IMR-90 (cell line): ENCODE results near the gene CYFIP2. TPM values are rescaled to one million over a fixed set of nuclear protein-coding genes. Genes with fewer than 3 reads are reported as not detected.

Experiments
- ATAC-seq: fragments of 200-7000 bp; cut with Tn5 transposase; 2 replicates; pipeline ENCODE4 v1.9.1; 2020; ENCODE audit warnings: low read depth, mild to moderate bottlenecking, moderate library complexity
- BruUV-seq: library from RNA; stranded (reverse); fragments of 400-500 nt; replicated peaks from 2 replicates; lab custom pipeline; 2021; lab: Mats Ljungman, UMichigan
- CTCF ChIA-PET: fragments of 300-600 bp; formaldehyde crosslinking; extraction: SDS; loops from one replicate; lab custom pipeline; 2021; ENCODE audit warnings: antibody characterized with exemption; lab: Yijun Ruan, JAX
- POLR2A ChIA-PET: fragments of 300-600 bp; sonication (Branson Sonifier 250); formaldehyde crosslinking; loops from one replicate; lab custom pipeline; 2022; ENCODE audit warnings: antibody characterized with exemption; ENCODE audit not compliant: unreplicated experiment; lab: Charles Lee
- DNase-seq: peaks from one replicate; pipeline ENCODE4 v3.0.0; 2013
- H2AFZ ChIP-seq: replicated peaks from 2 replicates; pipeline ENCODE3; 2013; ENCODE audit warnings: low read length, mild to moderate bottlenecking; ENCODE audit not compliant: poor library complexity
- H2AK5ac ChIP-seq: 2 replicates; pipeline ENCODE4 v1.6.1; 2013; ENCODE audit warnings: low read depth, low read length, inconsistent platforms
- H2AK9ac ChIP-seq: replicated peaks from 2 replicates; pipeline ENCODE3; 2013; ENCODE audit warnings: mild to moderate bottlenecking, low read depth, low read length, moderate library complexity; ENCODE audit not compliant: poor library complexity
- H2BK120ac ChIP-seq: 2 replicates; pipeline ENCODE4 v1.6.1; 2013; ENCODE audit warnings: low read depth, low read length, inconsistent platforms
- H2BK15ac ChIP-seq: 3 replicates; pipeline ENCODE4 v1.6.1; 2013; ENCODE audit warnings: low read depth, low read length, inconsistent platforms
- H2BK20ac ChIP-seq: 2 replicates; pipeline ENCODE4 v1.6.1; 2013; ENCODE audit warnings: low read depth, mild to moderate bottlenecking, inconsistent platforms, low read length, moderate library complexity
- H2BK5ac ChIP-seq: 2 replicates; pipeline ENCODE4 v1.6.1; 2013; ENCODE audit warnings: mild to moderate bottlenecking, low read depth, low read length, inconsistent platforms; ENCODE audit not compliant: poor library complexity, severe bottlenecking
- H3K14ac ChIP-seq: replicated peaks from 2 replicates; pipeline ENCODE4 v1.6.1; 2013; ENCODE audit warnings: low read depth, low read length, inconsistent platforms
- H3K18ac ChIP-seq: 2 replicates; pipeline ENCODE4 v1.6.1; 2013; ENCODE audit warnings: low read depth, low read length, control low read depth
- H3K23ac ChIP-seq: 2 replicates; pipeline ENCODE4 v1.6.1; 2013; ENCODE audit warnings: low read depth, low read length, inconsistent platforms
- H3K27ac ChIP-seq: 2 replicates; pipeline ENCODE4 v1.5.1; 2013; ENCODE audit warnings: mild to moderate bottlenecking, control low read depth, low read length; ENCODE audit not compliant: insufficient read depth
- H3K27me3 ChIP-seq: 2 replicates; pipeline ENCODE4 v1.6.1; 2013; ENCODE audit warnings: low read length; ENCODE audit not compliant: control insufficient read depth, insufficient read depth
- H3K36me3 ChIP-seq: 2 replicates; pipeline ENCODE4 v1.6.1; 2013; ENCODE audit warnings: low read length, mixed read lengths; ENCODE audit not compliant: control insufficient read depth, insufficient read depth
- H3K4ac ChIP-seq: 2 replicates; pipeline ENCODE4 v1.6.1; 2013; ENCODE audit warnings: low read depth, low read length, inconsistent platforms
- H3K4me1 ChIP-seq: 2 replicates; pipeline ENCODE4 v1.6.1; 2013; ENCODE audit warnings: low read length, mixed read lengths; ENCODE audit not compliant: control insufficient read depth, insufficient read depth
- H3K4me2 ChIP-seq: 2 replicates; pipeline ENCODE4 v1.6.1; 2013; ENCODE audit warnings: low read depth, mild to moderate bottlenecking, control low read depth, low read length, moderate library complexity
- H3K4me3 ChIP-seq: 2 replicates; pipeline ENCODE4 v1.5.1; 2013; ENCODE audit warnings: low read depth, mild to moderate bottlenecking, control low read depth, low read length, moderate library complexity; ENCODE audit not compliant: insufficient read depth
- H3K56ac ChIP-seq: 2 replicates; pipeline ENCODE4 v1.6.1; 2013; ENCODE audit warnings: low read length, inconsistent platforms; ENCODE audit not compliant: insufficient read depth; ENCODE audit errors: extremely low read depth
- H3K79me1 ChIP-seq, 2 experiments: 2 replicates each; pipeline ENCODE4 v1.6.1; 2013; ENCODE audit warnings: low read length in 2 of 2, inconsistent platforms in 1 of 2, low read depth in 1 of 2
- H3K9ac ChIP-seq: 2 replicates; pipeline ENCODE4 v1.6.1; 2013; ENCODE audit warnings: low read depth, low read length, control low read depth
- H3K9me1 ChIP-seq: 2 replicates; pipeline ENCODE4 v1.6.1; 2013; ENCODE audit warnings: low read length, inconsistent platforms; ENCODE audit not compliant: insufficient read depth
- H3K9me3 ChIP-seq: 2 replicates; pipeline ENCODE4 v1.6.1; 2013; ENCODE audit warnings: low read length; ENCODE audit not compliant: control insufficient read depth, insufficient read depth
- H4K20me1 ChIP-seq: 2 replicates; pipeline ENCODE4 v1.6.1; 2013; ENCODE audit warnings: low read length, inconsistent platforms; ENCODE audit not compliant: insufficient read depth
- H4K5ac ChIP-seq: 2 replicates; pipeline ENCODE4 v1.6.1; 2013; ENCODE audit warnings: mild to moderate bottlenecking, low read depth, low read length, control low read depth
- H4K8ac ChIP-seq, 2 experiments: 2 replicates each; pipeline ENCODE4 v1.6.1; 2013; ENCODE audit warnings: low read depth in 2 of 2, low read length in 2 of 2, control low read depth in 1 of 2, inconsistent platforms in 1 of 2
- H4K91ac ChIP-seq: 2 replicates; pipeline ENCODE4 v1.6.1; 2013; ENCODE audit warnings: low read depth, low read length, inconsistent platforms; ENCODE audit not compliant: insufficient read depth
- POLR2A ChIP-seq: IDR thresholded peaks from 2 replicates; pipeline ENCODE4 v1.6.1; 2012; ENCODE audit warnings: mild to moderate bottlenecking, low read depth, low read length
- WGBS, 2 experiments: methylation state at CpG; one replicate each; pipeline versions ENCODE4 v1.1.5 to v1.1.7; 2013; ENCODE audit warnings: missing lambda C conversion rate in 2 of 2; ENCODE audit not compliant: insufficient read length in 1 of 2; ENCODE audit errors: extremely low coverage in 2 of 2; 5-methylcytosine and 5-hydroxymethylcytosine counted together
- dilution Hi-C: fragments of 300-500 bp; cut with HindIII; formaldehyde crosslinking; loops from one replicate; pipeline ENCODE4 v1.14.3; 2018; ENCODE audit warnings: low sequenced_read_pairs; ENCODE audit not compliant: unreplicated experiment
- in situ Hi-C: fragments of 300-500 bp; cut with MboI; formaldehyde crosslinking; loops from 3 replicates; pipeline ENCODE4 v1.14.3; 2019; ENCODE audit warnings: low sequenced_read_pairs, inconsistent platforms, mixed read lengths
- intact Hi-C: fragments of 100-400 bp; cut with micrococcal nuclease; formaldehyde crosslinking; loops from 2 replicates; pipeline ENCODE4 v1.10.0; 2022
- polyA plus RNA-seq, 3 experiments: library from polyadenylated mRNA; depleted of rRNA; stranded (reverse); fragments of >200 nt; gene quantifications; 2 replicates each; pipeline ENCODE4 v1.2.3, GENCODE V29; 2012; ENCODE audit warnings: low replicate concordance in 1 of 3
- total RNA-seq: library from RNA; depleted of rRNA; stranded (reverse); fragments of >200 nt; gene quantifications from 2 replicates; pipeline ENCODE4 v1.2.3, GENCODE V29; 2012

Gene CYFIP2
- total and polyA plus RNA-seq, 2 of the 4 experiments (the other 2 are of a cell fraction) = 6.8 to 13.4 TPM

DNA sequence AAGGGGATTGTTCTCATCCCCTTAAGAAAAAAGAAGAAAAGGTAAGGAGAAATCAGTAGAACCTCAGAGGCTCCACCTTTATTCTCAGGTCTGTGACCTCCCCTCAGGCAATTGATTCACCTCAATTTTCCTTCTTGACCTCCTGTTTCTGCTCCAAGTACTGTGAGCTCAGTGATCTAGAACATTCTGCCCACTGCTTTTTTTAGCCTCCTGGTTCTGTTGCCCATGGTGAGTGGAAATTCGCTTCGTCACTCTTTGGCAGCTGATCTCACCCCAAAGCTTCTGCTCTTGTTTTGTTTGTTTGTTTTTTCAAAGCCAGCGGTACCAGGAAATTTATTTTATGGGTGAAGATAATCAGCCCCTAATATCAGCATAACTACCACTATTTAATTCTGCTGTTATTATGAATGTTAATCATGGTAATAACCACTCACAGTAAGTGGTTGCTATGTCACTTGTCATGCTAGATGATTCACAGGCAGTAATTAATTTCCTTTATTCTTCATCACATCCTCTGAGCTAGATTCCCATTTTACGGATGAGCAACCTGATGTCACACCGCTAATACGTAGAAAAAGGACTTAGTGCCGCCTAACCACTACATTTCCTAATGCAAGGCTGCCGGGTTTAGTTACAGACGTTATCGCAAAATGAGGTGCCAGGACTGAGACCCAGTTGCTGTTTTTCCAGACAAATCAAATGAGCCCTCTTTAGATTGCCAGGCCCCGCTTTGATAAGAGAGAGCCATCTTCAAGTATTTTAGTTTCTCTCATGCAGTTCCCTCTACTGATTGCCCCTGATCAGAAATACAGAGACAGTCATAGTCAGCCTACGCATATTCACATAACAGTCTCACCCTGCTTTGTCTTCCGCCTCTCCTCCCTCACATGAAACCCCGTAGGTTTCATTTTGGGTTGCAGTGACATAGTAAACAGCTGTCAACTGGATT lies 78.2 kb downstream of the CYFIP2 start:
- 82% methylated on average over 8 of the region's 14 CpGs; no CpG with 5 or more reads in 1 of the 2 experiments for WGBS, 2 experiments
- Histone ChIP-seq H2BK15ac (no peak overlapping the region), H4K8ac (no peak overlapping the region), H3K36me3 (no peaks in the 10 kb centered on the region), H2AK5ac (no peak overlapping the region), H2BK5ac (no peak overlapping the region), H4K5ac (no peak overlapping the region), H3K9me3 (peaks cover 2% of the 10 kb centered on the region; the same call in 1 of the 2 replicates), H2AK9ac (no peak overlapping the region), H3K23ac (no peak overlapping the region; the same call in 1 of the 2 replicates), H3K4ac (no peak overlapping the region), H3K9ac (no peak overlapping the region), H2BK20ac (no peak overlapping the region), H4K20me1 (no peaks in the 10 kb centered on the region), H2BK120ac (no peak overlapping the region), H3K9me1 (no peaks in the 10 kb centered on the region), H3K18ac (no peak overlapping the region), H3K4me3 (no peak overlapping the region), H4K91ac (no peak overlapping the region), H3K79me1 (no peaks in the 10 kb centered on the region), H3K27ac (no peak overlapping the region), H3K4me1 (no peaks in the 10 kb centered on the region), H2AFZ (no peak overlapping the region), H3K56ac (no peak overlapping the region), H3K4me2 (no peak overlapping the region), H3K27me3 (no peaks in the 10 kb centered on the region; the same call in 1 of the 2 replicates), H3K14ac (no peak overlapping the region)
- in situ Hi-C loops = no loop called here
- intact Hi-C loops = loop anchor here (2.0 kb wide), 1 partner anchor 133 kb away; no protein-coding TSS in a partner anchor
- no TSS peak for BruUV-seq
- no peak for ATAC-seq
- no peak for TF ChIP-seq POLR2A
- ChIA-PET POLR2A (no interaction called here), CTCF (interaction anchor here (1.6 to 1.7 kb wide), 2 partner anchors 11 to 16 kb away, joined by 5 to 6 read pairs; no protein-coding TSS in a partner anchor)
- dilution Hi-C loops = no loop called here
- no peak for DNase-seq
